GM18873 (cell line): ENCODE results near the gene ASPSCR1.
A peak's percentile ranks its signal among the peaks of the same experiment; 100 is the strongest.

ENCODE experiments used
- ATAC-seq: cut with Tn5 transposase; IDR thresholded peaks from one replicate; pipeline ENCODE4 v1.9.1; 2021; ENCODE audit warnings: mild to moderate bottlenecking, moderate library complexity, moderate number of reproducible peaks; ENCODE audit not compliant: unreplicated experiment, low FRiP score

Gene ASPSCR1

DNA sequence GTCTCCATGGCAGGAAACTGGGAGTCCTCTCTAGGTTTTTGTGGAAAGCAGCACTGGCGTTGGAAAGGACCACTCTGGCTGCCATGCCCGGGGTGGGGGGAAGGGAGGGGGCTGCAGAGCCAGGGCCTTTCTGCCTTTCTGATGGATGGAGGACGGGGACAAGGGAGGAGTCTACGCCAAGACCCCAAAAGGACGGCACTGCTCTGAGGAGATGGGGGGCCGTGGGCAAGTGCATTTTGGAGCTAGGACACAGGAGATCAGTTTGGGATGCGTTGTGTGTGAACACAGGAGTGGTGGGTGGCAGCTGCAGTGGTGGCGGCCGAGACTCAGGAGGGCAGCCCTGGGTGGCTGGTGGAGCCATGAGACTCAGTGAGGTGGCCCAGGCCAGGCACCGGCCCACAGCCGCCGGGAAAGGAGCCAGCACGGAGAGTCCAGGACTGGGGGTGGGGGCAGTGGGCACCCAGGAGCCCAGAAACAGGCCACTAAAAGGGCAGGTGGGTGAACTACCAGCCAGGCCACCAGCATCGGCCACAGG lies 43.2 kb downstream of the ASPSCR1 start:
- no peak for ATAC-seq

DNA sequence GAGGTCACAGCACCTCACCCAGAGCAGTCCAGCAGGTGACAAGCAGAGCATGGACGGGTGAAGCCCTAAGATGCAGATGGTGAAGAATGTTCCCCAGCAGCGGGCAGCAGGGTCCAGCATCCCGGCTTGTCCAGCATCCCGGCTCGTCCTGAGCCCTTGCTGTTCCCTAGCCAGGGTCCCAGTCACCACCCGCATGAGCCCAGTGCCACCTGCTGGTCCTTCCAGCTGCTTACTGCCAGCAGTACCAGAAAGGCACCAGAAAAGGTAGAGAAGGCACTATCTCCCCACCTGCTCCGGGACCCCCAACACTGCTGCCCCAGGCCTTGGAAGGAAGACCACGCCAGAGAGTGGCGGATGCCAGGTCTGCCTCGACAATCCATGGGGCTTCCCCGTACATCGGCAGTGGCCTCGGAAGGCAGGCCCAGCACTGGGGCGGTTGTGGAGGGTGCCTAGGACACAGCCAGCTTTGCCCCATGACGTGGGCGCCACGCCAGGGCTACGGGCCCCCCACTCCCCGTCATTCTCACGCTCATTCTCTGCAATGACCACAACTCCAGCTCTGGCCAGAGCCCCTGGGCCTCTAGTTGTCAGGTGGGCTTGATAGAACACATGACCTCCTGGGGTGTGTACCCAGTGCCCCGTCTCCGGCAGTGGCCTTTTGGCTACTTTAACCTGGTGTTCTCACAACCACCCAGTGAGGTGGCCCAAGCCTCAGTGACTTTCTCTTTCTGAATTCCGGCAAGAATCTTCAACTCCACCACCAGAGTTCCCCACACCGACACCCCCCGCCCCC lies 43.9 kb downstream of the ASPSCR1 start:
- ATAC-seq, result no peak

DNA sequence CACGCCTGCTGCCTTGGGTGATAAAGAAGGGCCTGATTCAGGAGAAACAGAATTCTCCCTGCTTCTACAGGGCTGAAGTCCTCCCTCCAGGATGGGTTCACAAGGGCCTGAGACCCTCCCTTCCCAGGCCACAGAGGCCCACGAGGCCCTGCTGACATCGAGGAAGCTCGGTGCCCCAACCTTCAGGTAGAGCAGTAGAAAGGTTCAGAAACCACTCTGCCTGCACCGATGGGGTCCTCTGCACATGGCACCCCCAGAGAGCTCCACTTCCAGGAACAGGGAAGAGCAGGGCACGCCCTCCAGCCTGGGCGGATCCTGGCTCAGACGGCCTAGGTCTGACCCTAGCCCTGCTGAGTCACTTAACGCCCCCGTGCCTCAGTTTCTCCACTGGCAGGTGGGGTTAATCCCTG lies 44.5 kb downstream of the ASPSCR1 start:
- ATAC-seq, result no peak

- ATAC-seq, result no peak
These were observed 45.0 kb downstream of the ASPSCR1 start, which contains the start of gene CENPX for GRCh38 chr17:82022310-82022980. Gene CENPX (minus strand): TSS chr17:82022878. CDS start chr17:82022861, 17 bp downstream.

- ATAC-seq, result peak; percentile 79
These were observed 45.6 kb downstream of the ASPSCR1 start, which contains the start of gene LRRC45 for GRCh38 chr17:82022981-82023446. Gene LRRC45 (plus strand): TSS chr17:82023305. CDS start chr17:82023644, 339 bp downstream.

DNA sequence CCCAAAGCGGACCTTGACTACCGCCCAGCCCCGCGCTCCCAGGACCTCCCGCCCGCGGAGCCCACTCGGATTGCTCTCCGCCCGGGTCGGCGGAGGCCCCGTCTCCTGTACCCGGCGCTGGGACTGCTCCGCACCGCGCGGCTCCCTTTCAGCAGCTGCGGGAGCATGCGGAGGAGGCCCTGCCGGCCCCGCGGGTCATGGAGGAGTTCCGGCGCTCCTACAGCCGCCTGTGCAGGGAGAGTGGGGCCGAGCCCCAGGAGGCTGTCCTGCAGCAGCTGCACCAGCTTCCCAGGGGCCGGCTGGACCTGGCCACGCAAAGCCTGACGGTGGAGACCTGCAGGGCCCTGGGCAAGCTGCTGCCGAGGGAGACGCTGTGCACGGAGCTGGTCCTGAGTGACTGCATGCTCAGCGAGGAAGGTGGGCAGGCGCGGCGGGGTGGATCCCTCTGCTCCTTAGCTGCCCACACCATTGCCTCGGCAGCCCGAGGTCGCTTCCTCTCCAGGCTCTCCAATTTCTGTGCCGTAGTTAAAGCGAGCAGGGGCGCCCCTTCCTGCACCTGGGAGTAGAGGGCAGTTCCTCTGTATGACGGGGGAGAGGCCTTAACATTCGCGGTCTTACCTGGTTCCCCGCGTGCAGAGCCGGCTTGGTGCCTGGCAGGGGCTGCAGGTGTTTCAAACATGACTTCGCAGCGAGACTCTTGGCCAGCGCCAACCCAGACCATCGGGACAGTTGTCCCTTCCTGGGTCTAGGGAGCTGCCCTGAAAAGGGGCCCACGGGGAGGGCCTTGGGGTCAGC lies 46.2 kb downstream of the ASPSCR1 start:
- ATAC-seq, result peak; percentile 1

DNA sequence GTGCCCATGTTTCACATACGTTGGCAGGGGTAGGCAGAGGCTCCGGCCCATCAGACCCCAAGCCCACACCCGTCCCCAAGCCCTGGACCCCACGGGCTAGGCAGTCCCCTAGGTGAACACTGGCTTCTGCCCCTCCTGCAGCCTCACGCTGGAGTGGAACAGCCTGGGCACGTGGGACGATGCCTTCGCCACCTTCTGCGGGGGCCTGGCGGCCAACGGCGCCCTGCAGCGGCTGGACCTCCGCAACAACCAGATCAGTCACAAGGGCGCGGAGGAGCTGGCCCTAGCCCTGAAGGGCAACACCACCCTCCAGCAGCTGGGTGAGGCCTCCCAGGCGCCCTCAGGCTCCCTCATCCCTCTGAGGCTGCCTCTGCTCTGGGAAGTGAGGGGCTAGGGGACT lies 47.4 kb downstream of the ASPSCR1 start:
- ATAC-seq, result no peak

DNA sequence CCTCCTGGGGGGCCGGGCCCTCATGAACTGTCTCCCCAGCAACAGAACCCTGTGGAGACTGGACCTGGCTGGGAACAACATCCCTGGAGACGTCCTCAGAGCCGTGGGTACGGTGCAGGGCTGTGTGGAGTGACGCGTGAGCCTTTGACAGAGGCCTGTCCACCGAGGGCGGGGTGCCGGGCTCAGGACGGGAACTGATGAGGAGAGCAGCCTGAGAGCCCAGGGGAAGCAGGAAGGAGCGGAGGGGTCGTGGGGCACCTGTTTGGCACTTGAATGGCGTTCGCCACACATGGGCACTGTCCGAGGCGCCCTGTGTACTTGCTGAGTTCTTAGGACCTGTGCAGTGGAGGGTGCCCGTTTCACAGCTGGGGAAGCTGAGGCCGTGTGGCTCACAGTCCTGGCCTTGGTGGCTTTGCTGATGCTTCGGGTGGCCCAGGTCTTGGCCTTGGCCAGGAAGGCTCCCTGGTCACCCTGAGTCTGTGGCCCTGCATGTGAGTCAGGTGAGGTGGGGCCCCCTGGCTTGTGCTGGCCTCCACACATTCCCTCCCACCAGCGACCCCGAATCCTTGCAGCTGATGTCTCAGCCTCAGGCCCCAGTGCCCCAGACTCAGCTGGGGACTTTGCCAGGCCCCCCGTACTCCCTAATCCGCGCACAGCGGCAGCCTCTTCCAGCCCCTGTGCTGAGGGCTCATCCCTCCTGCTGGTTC lies 48.1 kb downstream of the ASPSCR1 start:
- no peak for ATAC-seq

DNA sequence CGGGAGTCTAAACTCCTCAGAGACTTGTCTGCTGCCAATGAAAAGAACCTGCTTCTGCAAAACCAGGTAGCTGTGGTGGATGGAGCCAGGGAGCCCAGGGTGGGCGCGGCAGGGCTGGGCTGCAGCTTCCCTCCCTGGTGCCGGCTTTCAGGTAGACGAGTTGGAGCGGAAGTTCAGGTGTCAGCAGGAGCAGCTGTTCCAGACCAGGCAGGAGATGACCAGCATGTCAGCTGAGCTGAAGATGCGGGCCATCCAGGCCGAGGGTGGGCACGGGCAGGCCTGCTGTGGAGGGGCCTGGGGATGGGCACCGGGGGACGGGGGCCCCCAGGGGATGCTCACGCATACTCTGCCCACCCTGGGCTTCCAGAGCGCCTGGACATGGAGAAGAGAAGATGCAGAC lies 50.8 kb downstream of the ASPSCR1 start:
- no peak for ATAC-seq

DNA sequence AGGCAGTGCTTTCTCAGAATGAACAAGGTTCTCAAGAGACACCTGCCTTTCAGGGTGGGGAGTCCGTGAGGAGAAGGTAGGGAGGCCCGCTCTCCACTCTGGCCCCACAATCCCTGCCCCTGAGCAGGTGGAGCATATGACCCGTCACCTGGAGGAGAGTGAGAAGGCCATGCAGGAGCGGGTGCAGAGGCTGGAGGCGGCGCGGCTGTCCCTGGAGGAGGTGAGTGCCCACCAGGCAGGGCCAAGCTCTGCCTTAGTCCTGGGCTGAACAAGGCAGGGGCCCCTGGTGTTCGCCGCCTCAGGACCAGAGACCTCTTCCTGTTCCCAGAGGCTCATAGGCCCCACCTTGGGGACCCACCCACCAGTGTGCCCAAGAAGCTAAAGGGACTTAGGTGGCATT lies 51.5 kb downstream of the ASPSCR1 start:
- ATAC-seq, result no peak

DNA sequence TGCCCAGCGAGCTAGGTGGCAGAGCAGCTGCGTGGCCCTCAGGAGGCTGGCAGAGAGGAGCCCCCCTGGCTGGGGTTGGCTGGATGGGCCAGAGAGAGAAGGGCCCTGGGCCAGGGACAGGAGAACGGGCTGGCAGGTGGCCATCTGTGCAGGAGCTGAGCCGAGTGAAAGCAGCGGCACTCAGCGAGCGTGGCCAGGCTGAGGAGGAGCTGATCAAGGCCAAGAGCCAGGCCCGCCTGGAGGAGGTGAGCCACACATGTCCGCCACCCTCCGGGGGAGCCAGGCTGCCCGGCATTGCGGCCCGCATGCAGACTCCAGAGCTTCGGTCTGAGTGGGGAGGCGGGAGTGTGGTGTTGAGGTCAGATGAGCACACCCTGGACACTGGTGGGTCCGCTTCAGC lies 52.0 kb downstream of the ASPSCR1 start:
- no peak for ATAC-seq

DNA sequence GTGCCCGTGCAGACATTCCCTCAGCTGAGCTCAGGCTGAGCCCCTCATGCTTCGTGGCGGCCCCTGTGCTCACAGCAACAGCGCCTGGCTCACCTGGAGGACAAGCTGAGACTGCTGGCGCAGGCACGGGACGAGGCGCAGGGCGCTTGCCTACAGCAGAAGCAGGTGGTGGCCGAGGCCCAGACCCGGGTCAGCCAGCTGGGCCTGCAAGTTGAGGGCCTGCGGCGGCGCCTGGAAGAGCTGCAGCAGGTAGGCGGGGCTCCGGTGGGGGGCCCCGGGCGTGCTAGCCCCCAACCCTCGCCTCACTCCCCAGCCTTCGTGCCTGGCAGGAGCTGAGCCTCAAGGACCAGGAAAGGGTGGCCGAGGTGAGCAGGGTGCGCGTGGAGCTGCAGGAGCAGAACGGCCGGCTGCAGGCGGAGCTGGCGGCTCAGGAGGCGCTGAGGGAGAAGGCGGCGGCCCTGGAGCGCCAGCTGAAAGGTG lies 52.6 kb downstream of the ASPSCR1 start:
- ATAC-seq, result no peak

DNA sequence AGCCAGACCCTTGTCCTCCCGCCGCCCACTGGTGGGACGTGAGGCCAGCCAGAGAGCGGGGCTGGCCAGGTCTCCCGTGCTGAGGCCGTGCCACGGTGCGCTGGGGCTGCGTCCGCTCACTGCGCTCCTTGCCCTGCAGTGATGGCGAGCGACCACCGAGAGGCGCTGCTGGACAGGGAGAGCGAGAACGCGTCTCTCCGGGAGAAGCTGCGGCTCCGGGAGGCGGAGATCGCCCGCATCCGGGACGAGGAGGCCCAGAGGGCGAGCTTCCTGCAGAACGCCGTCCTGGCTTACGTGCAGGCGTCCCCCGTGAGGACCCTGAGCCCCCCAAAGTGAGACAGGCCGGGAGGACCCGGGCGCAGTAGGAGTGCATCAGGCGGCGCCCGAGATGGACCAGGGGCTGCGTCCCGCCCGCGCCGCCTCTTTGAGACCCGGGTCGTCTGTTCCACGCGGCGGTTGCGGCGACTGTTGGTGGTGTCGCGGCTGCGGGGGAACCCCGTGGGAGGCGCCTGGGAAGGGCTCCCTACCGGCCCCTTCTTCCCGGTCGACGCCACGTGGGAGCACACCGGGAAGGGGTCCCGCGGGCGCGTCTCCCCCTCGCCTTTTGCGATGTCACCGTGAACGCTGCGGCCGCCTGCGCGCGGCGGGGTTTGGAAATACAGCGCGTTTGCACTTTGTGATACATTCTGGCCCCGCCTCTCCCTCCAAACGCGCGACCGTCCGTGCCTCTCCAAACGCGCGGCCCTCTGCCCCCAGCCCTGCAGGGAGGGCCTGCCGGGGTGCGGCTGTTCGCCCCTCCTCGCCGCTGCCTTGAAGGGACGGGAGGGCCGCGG lies 53.3 kb downstream of the ASPSCR1 start:
- no peak for ATAC-seq

DNA sequence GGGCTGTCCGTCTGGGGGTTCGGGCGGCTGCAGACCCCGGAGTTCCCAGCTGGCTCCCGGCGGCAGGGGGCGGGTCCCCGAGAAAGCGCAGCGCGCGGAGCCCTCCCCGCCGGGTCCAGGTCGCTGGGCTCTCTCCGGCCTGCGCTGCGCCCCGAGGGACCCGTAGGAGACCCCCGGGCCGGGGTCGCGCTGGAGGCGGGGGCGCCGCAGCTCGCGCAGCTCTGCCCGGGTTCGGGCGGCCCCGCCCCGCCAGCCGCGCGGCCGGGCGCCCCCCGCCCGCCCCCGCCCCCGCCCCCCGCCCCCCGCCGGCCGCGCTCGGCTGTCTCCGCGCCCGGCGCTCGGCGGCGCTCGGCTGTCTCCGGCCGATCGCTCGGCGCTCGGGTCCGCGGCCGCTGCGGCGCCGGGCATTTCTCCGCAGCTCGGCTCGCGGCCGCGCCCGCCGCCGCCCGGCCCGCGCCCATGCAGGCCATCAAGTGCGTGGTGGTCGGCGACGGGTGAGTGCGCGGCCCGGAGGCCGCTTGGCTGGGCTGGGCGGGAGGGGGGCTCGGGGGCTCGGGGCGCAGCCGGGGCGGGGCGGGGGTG lies 54.0 kb downstream of the ASPSCR1 start, which contains the start of gene RAC3:
Gene RAC3, plus strand, starts transcription at position 376 of the 582 bp plus-strand sequence. Its CDS starts 84 bp downstream, at position 460.
- no peak for ATAC-seq

GRCh38 chr17:82031885-82032627 lies 54.6 kb downstream of the ASPSCR1 start:
- ATAC-seq, result no peak

GRCh38 chr17:82033359-82034085 lies 56.1 kb downstream of the ASPSCR1 start:
- no peak for ATAC-seq

DNA sequence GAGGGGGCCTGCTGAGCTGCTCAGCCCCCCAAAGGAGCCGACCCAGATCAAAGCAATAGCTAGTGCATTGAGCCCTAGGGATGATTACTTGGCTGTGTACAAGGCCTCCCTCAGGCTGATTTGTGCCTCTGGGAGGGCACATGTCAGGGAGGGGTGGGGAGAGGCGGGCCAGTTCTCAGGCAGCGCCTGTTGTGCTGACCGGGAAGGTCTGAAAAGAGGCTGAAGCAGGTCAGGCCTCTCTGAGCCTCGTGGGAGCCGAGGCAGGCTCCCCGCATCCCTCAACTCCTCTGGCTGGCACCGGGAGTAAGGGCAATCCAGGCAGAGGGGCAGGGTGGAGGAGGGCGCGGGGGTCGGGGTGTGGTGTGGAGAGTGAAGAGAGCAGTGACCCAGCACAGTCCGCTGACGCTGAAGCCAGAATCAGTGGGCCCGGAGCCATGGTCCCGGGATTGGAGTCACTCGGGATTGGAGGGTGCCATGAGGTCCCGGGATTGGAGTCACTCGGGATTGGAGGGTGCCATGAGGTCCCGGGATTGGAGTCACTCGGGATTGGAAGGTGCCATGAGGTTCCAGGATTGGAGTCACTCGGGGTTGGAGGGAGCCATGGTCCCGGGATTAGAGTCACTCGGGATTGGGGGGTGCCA lies 57.1 kb downstream of the ASPSCR1 start:
- ATAC-seq, result no peak
